IMR-90 (cell line): Measurements from ENCODE around the gene LYZL6. TPM values are rescaled to one million over a fixed set of nuclear protein-coding genes. Genes with fewer than 3 reads are reported as not detected.

Experiments
- ATAC-seq: fragments of 200-7000 bp; cut with Tn5 transposase; 2 replicates; pipeline ENCODE4 v1.9.1; 2020; ENCODE audit warnings: low read depth, mild to moderate bottlenecking, moderate library complexity
- BruUV-seq: library from RNA; stranded (reverse); fragments of 400-500 nt; replicated peaks from 2 replicates; lab custom pipeline; 2021; lab: Mats Ljungman, UMichigan
- CTCF ChIA-PET: fragments of 300-600 bp; formaldehyde crosslinking; extraction: SDS; loops from one replicate; lab custom pipeline; 2021; ENCODE audit warnings: antibody characterized with exemption; lab: Yijun Ruan, JAX
- POLR2A ChIA-PET: fragments of 300-600 bp; sonication (Branson Sonifier 250); formaldehyde crosslinking; loops from one replicate; lab custom pipeline; 2022; ENCODE audit warnings: antibody characterized with exemption; ENCODE audit not compliant: unreplicated experiment; lab: Charles Lee
- DNase-seq: peaks from one replicate; pipeline ENCODE4 v3.0.0; 2013
- H2AFZ ChIP-seq: replicated peaks from 2 replicates; pipeline ENCODE3; 2013; ENCODE audit warnings: low read length, mild to moderate bottlenecking; ENCODE audit not compliant: poor library complexity
- H2AK5ac ChIP-seq: 2 replicates; pipeline ENCODE4 v1.6.1; 2013; ENCODE audit warnings: low read depth, low read length, inconsistent platforms
- H2AK9ac ChIP-seq: replicated peaks from 2 replicates; pipeline ENCODE3; 2013; ENCODE audit warnings: mild to moderate bottlenecking, low read depth, low read length, moderate library complexity; ENCODE audit not compliant: poor library complexity
- H2BK120ac ChIP-seq: 2 replicates; pipeline ENCODE4 v1.6.1; 2013; ENCODE audit warnings: low read depth, low read length, inconsistent platforms
- H2BK15ac ChIP-seq: 3 replicates; pipeline ENCODE4 v1.6.1; 2013; ENCODE audit warnings: low read depth, low read length, inconsistent platforms
- H2BK20ac ChIP-seq: 2 replicates; pipeline ENCODE4 v1.6.1; 2013; ENCODE audit warnings: low read depth, mild to moderate bottlenecking, inconsistent platforms, low read length, moderate library complexity
- H2BK5ac ChIP-seq: 2 replicates; pipeline ENCODE4 v1.6.1; 2013; ENCODE audit warnings: mild to moderate bottlenecking, low read depth, low read length, inconsistent platforms; ENCODE audit not compliant: poor library complexity, severe bottlenecking
- H3K14ac ChIP-seq: replicated peaks from 2 replicates; pipeline ENCODE4 v1.6.1; 2013; ENCODE audit warnings: low read depth, low read length, inconsistent platforms
- H3K18ac ChIP-seq: 2 replicates; pipeline ENCODE4 v1.6.1; 2013; ENCODE audit warnings: low read depth, low read length, control low read depth
- H3K23ac ChIP-seq: 2 replicates; pipeline ENCODE4 v1.6.1; 2013; ENCODE audit warnings: low read depth, low read length, inconsistent platforms
- H3K27ac ChIP-seq: 2 replicates; pipeline ENCODE4 v1.5.1; 2013; ENCODE audit warnings: mild to moderate bottlenecking, control low read depth, low read length; ENCODE audit not compliant: insufficient read depth
- H3K27me3 ChIP-seq: 2 replicates; pipeline ENCODE4 v1.6.1; 2013; ENCODE audit warnings: low read length; ENCODE audit not compliant: control insufficient read depth, insufficient read depth
- H3K36me3 ChIP-seq: 2 replicates; pipeline ENCODE4 v1.6.1; 2013; ENCODE audit warnings: low read length, mixed read lengths; ENCODE audit not compliant: control insufficient read depth, insufficient read depth
- H3K4ac ChIP-seq: 2 replicates; pipeline ENCODE4 v1.6.1; 2013; ENCODE audit warnings: low read depth, low read length, inconsistent platforms
- H3K4me1 ChIP-seq: 2 replicates; pipeline ENCODE4 v1.6.1; 2013; ENCODE audit warnings: low read length, mixed read lengths; ENCODE audit not compliant: control insufficient read depth, insufficient read depth
- H3K4me2 ChIP-seq: 2 replicates; pipeline ENCODE4 v1.6.1; 2013; ENCODE audit warnings: low read depth, mild to moderate bottlenecking, control low read depth, low read length, moderate library complexity
- H3K4me3 ChIP-seq: 2 replicates; pipeline ENCODE4 v1.5.1; 2013; ENCODE audit warnings: low read depth, mild to moderate bottlenecking, control low read depth, low read length, moderate library complexity; ENCODE audit not compliant: insufficient read depth
- H3K56ac ChIP-seq: 2 replicates; pipeline ENCODE4 v1.6.1; 2013; ENCODE audit warnings: low read length, inconsistent platforms; ENCODE audit not compliant: insufficient read depth; ENCODE audit errors: extremely low read depth
- H3K79me1 ChIP-seq, 2 experiments: 2 replicates each; pipeline ENCODE4 v1.6.1; 2013; ENCODE audit warnings: low read length in 2 of 2, inconsistent platforms in 1 of 2, low read depth in 1 of 2
- H3K9ac ChIP-seq: 2 replicates; pipeline ENCODE4 v1.6.1; 2013; ENCODE audit warnings: low read depth, low read length, control low read depth
- H3K9me1 ChIP-seq: 2 replicates; pipeline ENCODE4 v1.6.1; 2013; ENCODE audit warnings: low read length, inconsistent platforms; ENCODE audit not compliant: insufficient read depth
- H3K9me3 ChIP-seq: 2 replicates; pipeline ENCODE4 v1.6.1; 2013; ENCODE audit warnings: low read length; ENCODE audit not compliant: control insufficient read depth, insufficient read depth
- H4K20me1 ChIP-seq: 2 replicates; pipeline ENCODE4 v1.6.1; 2013; ENCODE audit warnings: low read length, inconsistent platforms; ENCODE audit not compliant: insufficient read depth
- H4K5ac ChIP-seq: 2 replicates; pipeline ENCODE4 v1.6.1; 2013; ENCODE audit warnings: mild to moderate bottlenecking, low read depth, low read length, control low read depth
- H4K8ac ChIP-seq, 2 experiments: 2 replicates each; pipeline ENCODE4 v1.6.1; 2013; ENCODE audit warnings: low read depth in 2 of 2, low read length in 2 of 2, control low read depth in 1 of 2, inconsistent platforms in 1 of 2
- H4K91ac ChIP-seq: 2 replicates; pipeline ENCODE4 v1.6.1; 2013; ENCODE audit warnings: low read depth, low read length, inconsistent platforms; ENCODE audit not compliant: insufficient read depth
- BHLHE40 ChIP-seq: fragments of 150-350 bp; IDR thresholded peaks from 2 replicates; pipeline ENCODE4 v1.6.1; 2016; ENCODE audit warnings: mild to moderate bottlenecking, low read depth, low read length
- CEBPB ChIP-seq: IDR thresholded peaks from 2 replicates; pipeline ENCODE4 v1.6.1; 2012; ENCODE audit warnings: low read depth, low read length, improper control_type of control experiment
- CHD1 ChIP-seq: IDR thresholded peaks from 2 replicates; pipeline ENCODE4 v1.6.1; 2012; ENCODE audit warnings: low read depth, low read length, improper control_type of control experiment
- ELK1 ChIP-seq: fragments of 150-350 bp; IDR thresholded peaks from 2 replicates; pipeline ENCODE4 v1.6.1; 2016; ENCODE audit warnings: low read depth, mild to moderate bottlenecking, low read length, moderate library complexity, borderline replicate concordance
- FOS ChIP-seq: fragments of 150-350 bp; IDR thresholded peaks from 2 replicates; pipeline ENCODE4 v1.6.1; 2016; ENCODE audit warnings: low read depth, low read length
- MAFK ChIP-seq: IDR thresholded peaks from 2 replicates; pipeline ENCODE4 v1.6.1; 2012; ENCODE audit warnings: low read depth, low read length, improper control_type of control experiment
- MAZ ChIP-seq: IDR thresholded peaks from 2 replicates; pipeline ENCODE4 v1.6.1; 2012; ENCODE audit warnings: low read depth, mild to moderate bottlenecking, low read length, improper control_type of control experiment, moderate library complexity, borderline replicate concordance
- MXI1 ChIP-seq: IDR thresholded peaks from 2 replicates; pipeline ENCODE4 v1.6.1; 2012; ENCODE audit warnings: low read depth, mild to moderate bottlenecking, low read length, moderate library complexity, borderline replicate concordance
- NFE2L2 ChIP-seq: fragments of 150-350 bp; IDR thresholded peaks from 2 replicates; pipeline ENCODE4 v1.6.1; 2016; ENCODE audit warnings: low read depth, mild to moderate bottlenecking, low read length
- POLR2A ChIP-seq: IDR thresholded peaks from 2 replicates; pipeline ENCODE4 v1.6.1; 2012; ENCODE audit warnings: mild to moderate bottlenecking, low read depth, low read length
- RAD21 ChIP-seq: IDR thresholded peaks from 2 replicates; pipeline ENCODE4 v1.6.1; 2012; ENCODE audit warnings: low read length, improper control_type of control experiment
- RCOR1 ChIP-seq: IDR thresholded peaks from 2 replicates; pipeline ENCODE4 v1.6.1; 2012; ENCODE audit warnings: mild to moderate bottlenecking, low read length, improper control_type of control experiment; ENCODE audit not compliant: insufficient replicate concordance
- RFX5 ChIP-seq: IDR thresholded peaks from 2 replicates; pipeline ENCODE4 v1.8.0; 2012; ENCODE audit warnings: low read depth, mild to moderate bottlenecking, low read length, moderate library complexity
- SMC3 ChIP-seq: fragments of 150-350 bp; IDR thresholded peaks from 2 replicates; pipeline ENCODE4 v1.6.1; 2016; ENCODE audit warnings: low read depth, mild to moderate bottlenecking, antibody characterized with exemption, low read length, moderate library complexity
- WGBS, 2 experiments: methylation state at CpG; one replicate each; pipeline versions ENCODE4 v1.1.5 to v1.1.7; 2013; ENCODE audit warnings: missing lambda C conversion rate in 2 of 2; ENCODE audit not compliant: insufficient read length in 1 of 2; ENCODE audit errors: extremely low coverage in 2 of 2; 5-methylcytosine and 5-hydroxymethylcytosine counted together
- dilution Hi-C: fragments of 300-500 bp; cut with HindIII; formaldehyde crosslinking; loops from one replicate; pipeline ENCODE4 v1.14.3; 2018; ENCODE audit warnings: low sequenced_read_pairs; ENCODE audit not compliant: unreplicated experiment
- in situ Hi-C: fragments of 300-500 bp; cut with MboI; formaldehyde crosslinking; loops from 3 replicates; pipeline ENCODE4 v1.14.3; 2019; ENCODE audit warnings: low sequenced_read_pairs, inconsistent platforms, mixed read lengths
- intact Hi-C: fragments of 100-400 bp; cut with micrococcal nuclease; formaldehyde crosslinking; loops from 2 replicates; pipeline ENCODE4 v1.10.0; 2022
- polyA plus RNA-seq, 3 experiments: library from polyadenylated mRNA; depleted of rRNA; stranded (reverse); fragments of >200 nt; gene quantifications; 2 replicates each; pipeline ENCODE4 v1.2.3, GENCODE V29; 2012; ENCODE audit warnings: low replicate concordance in 1 of 3
- total RNA-seq: library from RNA; depleted of rRNA; stranded (reverse); fragments of >200 nt; gene quantifications from 2 replicates; pipeline ENCODE4 v1.2.3, GENCODE V29; 2012
- TF ChIP-seq, protein P1 (sequence below): fragments of 150-350 bp; IDR thresholded peaks from 2 replicates; pipeline ENCODE4 v1.6.1; 2017; ENCODE audit warnings: mild to moderate bottlenecking, antibody characterized with exemption, low read length, low read depth
- TF ChIP-seq, protein P2 (sequence below): conservative IDR thresholded peaks from 2 replicates; pipeline ENCODE4 v1.5.1; 2012; ENCODE audit warnings: mild to moderate bottlenecking, low read depth, low read length, improper control_type of control experiment

Gene LYZL6
- total and polyA plus RNA-seq, 2 of the 4 experiments (the other 2 are of a cell fraction), result not detected

GRCh38 chr17:35948092-35948491 is 4.6 kb upstream of the LYZL6 start:
- no peak overlapping the region for H2BK5ac ChIP-seq
- no peak overlapping the region for H2AK5ac ChIP-seq
- no peak for DNase-seq
- no peak overlapping the region for H2AFZ ChIP-seq
- in situ Hi-C loops, result no loop called here
- no peak overlapping the region for H4K91ac ChIP-seq
- 76% methylated on average over 3 of the region's 7 CpGs; no CpG with 5 or more reads in 1 of the 2 experiments for WGBS, 2 experiments
- H3K9me1 ChIP-seq, result no peaks in the 10 kb centered on the region
- H3K23ac ChIP-seq, result no peak overlapping the region
- H3K79me1 ChIP-seq, result no peaks in the 10 kb centered on the region
- H2AK9ac ChIP-seq, result no peak overlapping the region
- no peak overlapping the region for H4K8ac ChIP-seq
- intact Hi-C loops, result no loop called here
- H2BK120ac ChIP-seq, result no peak overlapping the region
- H3K36me3 ChIP-seq, result no peaks in the 10 kb centered on the region
- H3K4me3 ChIP-seq, result no peak overlapping the region
- H4K20me1 ChIP-seq, result no peaks in the 10 kb centered on the region
- H2BK20ac ChIP-seq, result no peak overlapping the region
- H3K9ac ChIP-seq, result no peak overlapping the region
- H3K56ac ChIP-seq, result no peak overlapping the region
- no peak overlapping the region for H3K18ac ChIP-seq
- POLR2A ChIA-PET, result no interaction called here
- BruUV-seq, result no TSS peak
- no peaks in the 10 kb centered on the region for H3K27me3 ChIP-seq
- TF ChIP-seq BHLHE40, result no peak
- TF ChIP-seq, protein P1, sequence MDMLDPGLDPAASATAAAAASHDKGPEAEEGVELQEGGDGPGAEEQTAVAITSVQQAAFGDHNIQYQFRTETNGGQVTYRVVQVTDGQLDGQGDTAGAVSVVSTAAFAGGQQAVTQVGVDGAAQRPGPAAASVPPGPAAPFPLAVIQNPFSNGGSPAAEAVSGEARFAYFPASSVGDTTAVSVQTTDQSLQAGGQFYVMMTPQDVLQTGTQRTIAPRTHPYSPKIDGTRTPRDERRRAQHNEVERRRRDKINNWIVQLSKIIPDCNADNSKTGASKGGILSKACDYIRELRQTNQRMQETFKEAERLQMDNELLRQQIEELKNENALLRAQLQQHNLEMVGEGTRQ, result no peak
- TF ChIP-seq RAD21, result no peak
- TF ChIP-seq SMC3, result no peak
- no peak for TF ChIP-seq MAZ
- TF ChIP-seq MAFK, result no peak
- no peak for TF ChIP-seq POLR2A
- no peak for TF ChIP-seq CHD1
- TF ChIP-seq, protein P2, sequence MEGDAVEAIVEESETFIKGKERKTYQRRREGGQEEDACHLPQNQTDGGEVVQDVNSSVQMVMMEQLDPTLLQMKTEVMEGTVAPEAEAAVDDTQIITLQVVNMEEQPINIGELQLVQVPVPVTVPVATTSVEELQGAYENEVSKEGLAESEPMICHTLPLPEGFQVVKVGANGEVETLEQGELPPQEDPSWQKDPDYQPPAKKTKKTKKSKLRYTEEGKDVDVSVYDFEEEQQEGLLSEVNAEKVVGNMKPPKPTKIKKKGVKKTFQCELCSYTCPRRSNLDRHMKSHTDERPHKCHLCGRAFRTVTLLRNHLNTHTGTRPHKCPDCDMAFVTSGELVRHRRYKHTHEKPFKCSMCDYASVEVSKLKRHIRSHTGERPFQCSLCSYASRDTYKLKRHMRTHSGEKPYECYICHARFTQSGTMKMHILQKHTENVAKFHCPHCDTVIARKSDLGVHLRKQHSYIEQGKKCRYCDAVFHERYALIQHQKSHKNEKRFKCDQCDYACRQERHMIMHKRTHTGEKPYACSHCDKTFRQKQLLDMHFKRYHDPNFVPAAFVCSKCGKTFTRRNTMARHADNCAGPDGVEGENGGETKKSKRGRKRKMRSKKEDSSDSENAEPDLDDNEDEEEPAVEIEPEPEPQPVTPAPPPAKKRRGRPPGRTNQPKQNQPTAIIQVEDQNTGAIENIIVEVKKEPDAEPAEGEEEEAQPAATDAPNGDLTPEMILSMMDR, result no peak
- TF ChIP-seq ELK1, result no peak
- no peak for TF ChIP-seq FOS
- TF ChIP-seq NFE2L2, result no peak
- no peak for TF ChIP-seq MXI1
- no peak for TF ChIP-seq CEBPB
- no peak for TF ChIP-seq RCOR1
- no peak for TF ChIP-seq RFX5
- H3K9me3 ChIP-seq, result no peaks in the 10 kb centered on the region
- H3K4me1 ChIP-seq, result no peaks in the 10 kb centered on the region
- no peak overlapping the region for H2BK15ac ChIP-seq
- no peak overlapping the region for H3K4ac ChIP-seq
- no peak for ATAC-seq
- H3K4me2 ChIP-seq, result no peak overlapping the region
- dilution Hi-C loops, result no loop called here
- CTCF ChIA-PET, result interaction anchor here (0.6 to 0.7 kb wide), 2 partner anchors 78 to 1940 kb away, joined by 3 to 8 read pairs; no protein-coding TSS in a partner anchor
- H4K5ac ChIP-seq, result no peak overlapping the region
- no peak overlapping the region for H3K27ac ChIP-seq
- H3K14ac ChIP-seq, result no peak overlapping the region
